ENCODE results near the gene ERCC4.

ERCC4 gene

GRCh38 chr16:13911871-13912270, 8.1 kb upstream of the ERCC4 start:
- H3K36me3 ChIP-seq (ENCODE audit: insufficient read depth, insufficient read length, low read length): no peaks in the 10 kb centered on the region
- no peaks in the 10 kb centered on the region for H3K27me3 ChIP-seq (ENCODE audit: insufficient read depth, insufficient read length)
- H3K4me1 ChIP-seq (ENCODE audit: insufficient read depth, insufficient read length): no peaks in the 10 kb centered on the region
- H3K9ac ChIP-seq (ENCODE audit: insufficient read length, low read depth): no peak overlapping the region
- no peak overlapping the region for H3K4me3 ChIP-seq (ENCODE audit: insufficient read length, low read depth)
- DNase-seq (ENCODE audit: low read depth, low spot score): no peak
- no peak for TF ChIP-seq ZNF274 (IDR thresholded peaks at IDR 0.05; ENCODE audit: low read depth, low read length)
- no peak for TF ChIP-seq SUZ12 (IDR thresholded peaks at IDR 0.05; ENCODE audit: extremely low read depth, insufficient read depth, insufficient read length)
- no peak for TF ChIP-seq YY1 (IDR thresholded peaks at IDR 0.05; ENCODE audit: insufficient read depth, insufficient read length)
- H3K9me3 ChIP-seq (ENCODE audit: insufficient read depth, low read length): peaks cover 8% of the 10 kb centered on the region; the same call in 1 of the 2 replicates

- H3K4me1 ChIP-seq (ENCODE audit: insufficient read depth, insufficient read length): no peaks in the 10 kb centered on the region
- no peak for DNase-seq (ENCODE audit: low read depth, low spot score)
- no peaks in the 10 kb centered on the region for H3K36me3 ChIP-seq (ENCODE audit: insufficient read depth, insufficient read length, low read length)
- no peak overlapping the region for H3K4me3 ChIP-seq (ENCODE audit: insufficient read length, low read depth)
- no peak overlapping the region for H3K9ac ChIP-seq (ENCODE audit: insufficient read length, low read depth)
- TF ChIP-seq ZNF274 (IDR thresholded peaks at IDR 0.05; ENCODE audit: low read depth, low read length): no peak
- no peak for TF ChIP-seq YY1 (IDR thresholded peaks at IDR 0.05; ENCODE audit: insufficient read depth, insufficient read length)
- TF ChIP-seq SUZ12 (IDR thresholded peaks at IDR 0.05; ENCODE audit: extremely low read depth, insufficient read depth, insufficient read length): no peak
- H3K9me3 ChIP-seq (ENCODE audit: insufficient read depth, low read length): peaks cover 8% of the 10 kb centered on the region; the same call in 1 of the 2 replicates
- no peaks in the 10 kb centered on the region for H3K27me3 ChIP-seq (ENCODE audit: insufficient read depth, insufficient read length)
Observed at GRCh38 chr16:13912891-13913290, 7.1 kb upstream of the ERCC4 start.

- Histone ChIP-seq H3K9me3 (ENCODE audit: insufficient read depth, low read length) (peaks cover 8% of the 10 kb centered on the region; the same call in 1 of the 2 replicates), H3K27me3 (ENCODE audit: insufficient read depth, insufficient read length) (no peaks in the 10 kb centered on the region), H3K4me3 (ENCODE audit: insufficient read length, low read depth) (no peak overlapping the region), H3K4me1 (ENCODE audit: insufficient read depth, insufficient read length) (no peaks in the 10 kb centered on the region), H3K9ac (ENCODE audit: insufficient read length, low read depth) (no peak overlapping the region), H3K36me3 (ENCODE audit: insufficient read depth, insufficient read length, low read length) (no peaks in the 10 kb centered on the region)
- DNase-seq (ENCODE audit: low read depth, low spot score): no peak
- TF ChIP-seq SUZ12 (IDR thresholded peaks at IDR 0.05; ENCODE audit: extremely low read depth, insufficient read depth, insufficient read length) (no peak), YY1 (IDR thresholded peaks at IDR 0.05; ENCODE audit: insufficient read depth, insufficient read length) (no peak), ZNF274 (IDR thresholded peaks at IDR 0.05; ENCODE audit: low read depth, low read length) (no peak)
Observed at GRCh38 chr16:13913374-13914292, 6.3 kb upstream of the ERCC4 start.

GRCh38 chr16:13915033-13915635, 4.8 kb upstream of the ERCC4 start:
- no peak for DNase-seq (ENCODE audit: low read depth, low spot score)
- no peak for TF ChIP-seq YY1 (IDR thresholded peaks at IDR 0.05; ENCODE audit: insufficient read depth, insufficient read length)
- TF ChIP-seq ZNF274 (IDR thresholded peaks at IDR 0.05; ENCODE audit: low read depth, low read length): no peak
- no peak for TF ChIP-seq SUZ12 (IDR thresholded peaks at IDR 0.05; ENCODE audit: extremely low read depth, insufficient read depth, insufficient read length)

GRCh38 chr16:13919330-13919682, 648 bp upstream of the ERCC4 start:
- peaks cover 21% of the 10 kb centered on the region for H3K36me3 ChIP-seq (ENCODE audit: insufficient read depth, insufficient read length, low read length)
- no peak overlapping the region for H3K4me3 ChIP-seq (ENCODE audit: insufficient read length, low read depth)
- no peaks in the 10 kb centered on the region for H3K9me3 ChIP-seq (ENCODE audit: insufficient read depth, low read length)
- DNase-seq (ENCODE audit: low read depth, low spot score): peak; percentile 8
- no peaks in the 10 kb centered on the region for H3K4me1 ChIP-seq (ENCODE audit: insufficient read depth, insufficient read length)
- no peaks in the 10 kb centered on the region for H3K27me3 ChIP-seq (ENCODE audit: insufficient read depth, insufficient read length)
- peak overlapping the region; percentile 34 for H3K9ac ChIP-seq (ENCODE audit: insufficient read length, low read depth)
- no peak for TF ChIP-seq YY1 (IDR thresholded peaks at IDR 0.05; ENCODE audit: insufficient read depth, insufficient read length)
- TF ChIP-seq SUZ12 (IDR thresholded peaks at IDR 0.05; ENCODE audit: extremely low read depth, insufficient read depth, insufficient read length): no peak
- no peak for TF ChIP-seq ZNF274 (IDR thresholded peaks at IDR 0.05; ENCODE audit: low read depth, low read length)

More at GRCh38 chr16:13915033-13915635, 4.8 kb upstream of the ERCC4 start:
- H3K4me3 ChIP-seq (ENCODE audit: insufficient read length, low read depth): no peak overlapping the region
- H3K27me3 ChIP-seq (ENCODE audit: insufficient read depth, insufficient read length): no peaks in the 10 kb centered on the region
- no peak overlapping the region for H3K9ac ChIP-seq (ENCODE audit: insufficient read length, low read depth)
- no peaks in the 10 kb centered on the region for H3K36me3 ChIP-seq (ENCODE audit: insufficient read depth, insufficient read length, low read length)
- H3K4me1 ChIP-seq (ENCODE audit: insufficient read depth, insufficient read length): no peaks in the 10 kb centered on the region
- peaks cover 8% of the 10 kb centered on the region; the same call in 1 of the 2 replicates for H3K9me3 ChIP-seq (ENCODE audit: insufficient read depth, low read length)

- H3K9me3 ChIP-seq (ENCODE audit: insufficient read depth, low read length): no peaks in the 10 kb centered on the region
- H3K4me1 ChIP-seq (ENCODE audit: insufficient read depth, insufficient read length): no peaks in the 10 kb centered on the region
- H3K36me3 ChIP-seq (ENCODE audit: insufficient read depth, insufficient read length, low read length): peaks cover 32% of the 10 kb centered on the region
- DNase-seq (ENCODE audit: low read depth, low spot score): no peak
- H3K27me3 ChIP-seq (ENCODE audit: insufficient read depth, insufficient read length): no peaks in the 10 kb centered on the region
- peak overlapping the region; percentile 99 for H3K4me3 ChIP-seq (ENCODE audit: insufficient read length, low read depth)
- H3K9ac ChIP-seq (ENCODE audit: insufficient read length, low read depth): peak overlapping the region; percentile 99
- TF ChIP-seq YY1 (IDR thresholded peaks at IDR 0.05; ENCODE audit: insufficient read depth, insufficient read length): no peak
- TF ChIP-seq SUZ12 (IDR thresholded peaks at IDR 0.05; ENCODE audit: extremely low read depth, insufficient read depth, insufficient read length): no peak
- TF ChIP-seq ZNF274 (IDR thresholded peaks at IDR 0.05; ENCODE audit: low read depth, low read length): no peak
Observed at GRCh38 chr16:13920510-13920818, 510 bp downstream of the ERCC4 start.

- no peaks in the 10 kb centered on the region for H3K9me3 ChIP-seq (ENCODE audit: insufficient read depth, low read length)
- TF ChIP-seq SUZ12 (IDR thresholded peaks at IDR 0.05; ENCODE audit: extremely low read depth, insufficient read depth, insufficient read length) (no peak), YY1 (IDR thresholded peaks at IDR 0.05; ENCODE audit: insufficient read depth, insufficient read length) (no peak), ZNF274 (IDR thresholded peaks at IDR 0.05; ENCODE audit: low read depth, low read length) (no peak)
- no peaks in the 10 kb centered on the region for H3K27me3 ChIP-seq (ENCODE audit: insufficient read depth, insufficient read length)
- H3K4me1 ChIP-seq (ENCODE audit: insufficient read depth, insufficient read length): no peaks in the 10 kb centered on the region
- H3K36me3 ChIP-seq (ENCODE audit: insufficient read depth, insufficient read length, low read length): peaks cover 40% of the 10 kb centered on the region
- no peak for DNase-seq (ENCODE audit: low read depth, low spot score)
- H3K9ac ChIP-seq (ENCODE audit: insufficient read length, low read depth): peak overlapping the region; percentile 99
- no peak overlapping the region for H3K4me3 ChIP-seq (ENCODE audit: insufficient read length, low read depth)
Observed at GRCh38 chr16:13921328-13921727, 1.4 kb downstream of the ERCC4 start.

Data from NT2/D1 (cell line).